A673 (cell line): ENCODE data around the gene CTU2.

ENCODE experiments used
- EZH2 ChIP-seq: fragments of 200-600 bp; sonication (generic); IDR thresholded peaks from 2 replicates; pipeline ENCODE4 v1.6.1; 2017; ENCODE audit warnings: borderline replicate concordance, low read depth, mild to moderate bottlenecking, mixed read lengths, antibody characterized with exemption, low read length; ENCODE audit not compliant: poor library complexity, severe bottlenecking
- TF ChIP-seq, protein P1 (sequence below): fragments of 300-800, 200-600 bp; sonication (generic); conservative IDR thresholded peaks from 2 replicates; pipeline ENCODE4 v1.5.1; 2017; ENCODE audit warnings: low read depth, mild to moderate bottlenecking, antibody characterized with exemption, low read length, moderate library complexity, mixed read lengths

DNA sequence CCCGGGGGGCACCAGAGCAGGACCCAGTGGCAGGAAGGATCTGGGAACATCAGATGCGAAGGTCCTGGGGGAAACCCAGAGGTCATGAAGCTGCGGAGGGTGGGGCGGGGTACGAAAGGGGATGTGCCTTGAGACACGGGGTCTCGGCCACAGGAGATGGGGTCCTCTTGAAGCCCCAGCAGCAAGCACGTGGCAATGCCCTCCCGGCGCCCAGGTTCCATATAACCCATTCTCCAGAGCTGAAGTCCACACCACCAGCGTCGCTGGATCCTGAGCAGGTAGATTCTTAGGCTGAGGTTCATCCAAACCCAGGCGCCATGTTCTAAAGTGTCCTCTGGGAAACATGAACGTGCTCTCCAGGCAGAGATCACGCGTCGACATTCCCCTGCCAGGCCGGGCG, 57.8 kb downstream of the CTU2 start:
- TF ChIP-seq, protein P1, sequence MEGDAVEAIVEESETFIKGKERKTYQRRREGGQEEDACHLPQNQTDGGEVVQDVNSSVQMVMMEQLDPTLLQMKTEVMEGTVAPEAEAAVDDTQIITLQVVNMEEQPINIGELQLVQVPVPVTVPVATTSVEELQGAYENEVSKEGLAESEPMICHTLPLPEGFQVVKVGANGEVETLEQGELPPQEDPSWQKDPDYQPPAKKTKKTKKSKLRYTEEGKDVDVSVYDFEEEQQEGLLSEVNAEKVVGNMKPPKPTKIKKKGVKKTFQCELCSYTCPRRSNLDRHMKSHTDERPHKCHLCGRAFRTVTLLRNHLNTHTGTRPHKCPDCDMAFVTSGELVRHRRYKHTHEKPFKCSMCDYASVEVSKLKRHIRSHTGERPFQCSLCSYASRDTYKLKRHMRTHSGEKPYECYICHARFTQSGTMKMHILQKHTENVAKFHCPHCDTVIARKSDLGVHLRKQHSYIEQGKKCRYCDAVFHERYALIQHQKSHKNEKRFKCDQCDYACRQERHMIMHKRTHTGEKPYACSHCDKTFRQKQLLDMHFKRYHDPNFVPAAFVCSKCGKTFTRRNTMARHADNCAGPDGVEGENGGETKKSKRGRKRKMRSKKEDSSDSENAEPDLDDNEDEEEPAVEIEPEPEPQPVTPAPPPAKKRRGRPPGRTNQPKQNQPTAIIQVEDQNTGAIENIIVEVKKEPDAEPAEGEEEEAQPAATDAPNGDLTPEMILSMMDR, result no peak
- no peak for TF ChIP-seq EZH2
